H9 (cell line): ENCODE data around the gene EDAR. TPM values are rescaled to one million over a fixed set of nuclear protein-coding genes. Genes with fewer than 3 reads are reported as not detected.

ENCODE experiments used
- DNase-seq: peaks from one replicate; pipeline ENCODE4 v3.0.0-alpha.2; 2017
- H2AFZ ChIP-seq: one replicate; pipeline ENCODE4 v1.6.1; 2013; ENCODE audit warnings: mild to moderate bottlenecking, low read length, control low read depth, moderate library complexity
- H2AK5ac ChIP-seq: 2 replicates; pipeline ENCODE4 v1.6.1; 2013; ENCODE audit warnings: low read length, control low read depth, mixed read lengths; ENCODE audit not compliant: insufficient read length
- H2BK120ac ChIP-seq: one replicate; pipeline ENCODE4 v1.6.1; 2013; ENCODE audit warnings: low read depth, mild to moderate bottlenecking, low read length, control low read depth, inconsistent platforms; ENCODE audit not compliant: poor library complexity, severe bottlenecking
- H2BK12ac ChIP-seq: 2 replicates; pipeline ENCODE4 v1.6.1; 2013; ENCODE audit warnings: low read length, control low read depth, mixed read lengths, low read depth; ENCODE audit not compliant: insufficient read length
- H2BK15ac ChIP-seq: 2 replicates; pipeline ENCODE4 v1.6.1; 2013; ENCODE audit warnings: low read depth, low read length, control low read depth
- H2BK20ac ChIP-seq: one replicate; pipeline ENCODE4 v1.6.1; 2013; ENCODE audit warnings: low read depth, mild to moderate bottlenecking, low read length, control low read depth, inconsistent platforms; ENCODE audit not compliant: poor library complexity, severe bottlenecking
- H2BK5ac ChIP-seq: 2 replicates; pipeline ENCODE4 v1.6.1; 2013; ENCODE audit warnings: low read length, control low read depth, mixed read lengths; ENCODE audit not compliant: insufficient read length
- H3K14ac ChIP-seq: 2 replicates; pipeline ENCODE4 v1.6.1; 2013; ENCODE audit warnings: low read length, control low read depth; ENCODE audit not compliant: insufficient read depth
- H3K18ac ChIP-seq: 2 replicates; pipeline ENCODE4 v1.6.1; 2013; ENCODE audit warnings: low read depth, mild to moderate bottlenecking, mixed read lengths, low read length, control low read depth; ENCODE audit not compliant: insufficient read length
- H3K23ac ChIP-seq: 2 replicates; pipeline ENCODE4 v1.6.1; 2013; ENCODE audit warnings: low read length, control low read depth, mixed read lengths, low read depth; ENCODE audit not compliant: insufficient read length
- H3K23me2 ChIP-seq: 2 replicates; pipeline ENCODE4 v1.6.1; 2013; ENCODE audit warnings: low read depth, mild to moderate bottlenecking, mixed read lengths, low read length, control low read depth; ENCODE audit not compliant: insufficient read length, poor library complexity, severe bottlenecking
- H3K27ac ChIP-seq: 2 replicates; pipeline ENCODE4 v1.5.1; 2013; ENCODE audit warnings: low read length, control low read depth, mixed read lengths, low read depth; ENCODE audit not compliant: insufficient read length
- H3K27me3 ChIP-seq: 2 replicates; pipeline ENCODE4 v1.6.1; 2013; ENCODE audit warnings: low read length, control low read depth, inconsistent platforms; ENCODE audit not compliant: insufficient read depth
- H3K4ac ChIP-seq: 2 replicates; pipeline ENCODE4 v1.6.1; 2013; ENCODE audit warnings: low read depth, mild to moderate bottlenecking, control low read depth, inconsistent platforms, low read length, moderate library complexity
- H3K4me1 ChIP-seq: 2 replicates; pipeline ENCODE4 v1.6.1; 2013; ENCODE audit warnings: low read length, control low read depth, inconsistent platforms; ENCODE audit not compliant: insufficient read depth
- H3K4me2 ChIP-seq: 2 replicates; pipeline ENCODE4 v1.6.1; 2013; ENCODE audit warnings: low read length, control low read depth, mixed read lengths; ENCODE audit not compliant: insufficient read length, insufficient read depth
- H3K56ac ChIP-seq: 2 replicates; pipeline ENCODE4 v1.6.1; 2013; ENCODE audit warnings: low read depth, mild to moderate bottlenecking, mixed read lengths, low read length, control low read depth; ENCODE audit not compliant: insufficient read length
- H3K79me1 ChIP-seq: 2 replicates; pipeline ENCODE4 v1.6.1; 2013; ENCODE audit warnings: low read depth, mild to moderate bottlenecking, moderate library complexity, low read length, control low read depth, inconsistent platforms; ENCODE audit not compliant: insufficient read depth, poor library complexity, severe bottlenecking
- H3K79me2 ChIP-seq: 2 replicates; pipeline ENCODE4 v1.6.1; 2013; ENCODE audit warnings: low read length, control low read depth, inconsistent platforms; ENCODE audit not compliant: insufficient read depth
- H3K9ac ChIP-seq: 2 replicates; pipeline ENCODE4 v1.6.1; 2013; ENCODE audit warnings: low read length, control low read depth, mixed read lengths; ENCODE audit not compliant: insufficient read length; ENCODE audit errors: extremely low read depth
- H3K9me3 ChIP-seq: one replicate; pipeline ENCODE4 v1.6.1; 2013; ENCODE audit warnings: low read depth, low read length, inconsistent platforms; ENCODE audit not compliant: control insufficient read depth
- H3T11ph ChIP-seq: one replicate; pipeline ENCODE4 v1.6.1; 2013; ENCODE audit warnings: mild to moderate bottlenecking, low read length, control low read depth, inconsistent platforms
- H4K20me1 ChIP-seq: one replicate; pipeline ENCODE4 v1.6.1; 2013; ENCODE audit not compliant: control insufficient read depth, insufficient read length, insufficient read depth
- H4K5ac ChIP-seq: 2 replicates; pipeline ENCODE4 v1.6.1; 2013; ENCODE audit warnings: low read depth, mild to moderate bottlenecking, mixed read lengths, low read length, control low read depth; ENCODE audit not compliant: insufficient read length
- H4K8ac ChIP-seq: replicated peaks from 2 replicates; pipeline ENCODE4 v1.6.1; 2013; ENCODE audit warnings: low read length, control low read depth, mixed read lengths, low read depth; ENCODE audit not compliant: insufficient read length
- H4K91ac ChIP-seq: 2 replicates; pipeline ENCODE4 v1.6.1; 2013; ENCODE audit warnings: low read depth, mild to moderate bottlenecking, moderate library complexity, mixed read lengths, low read length, control low read depth; ENCODE audit not compliant: insufficient read length
- H3K27ac Mint-ChIP-seq, 3 experiments: 2 replicates in 2 of 3; 3 replicates in 1 of 3; pipeline ENCODE4 v1.8.0; 2020 to 2021; ENCODE audit warnings: mixed read lengths in 3 of 3, mild to moderate bottlenecking in 1 of 3, moderate library complexity in 1 of 3
- H3K27me3 Mint-ChIP-seq: 2 replicates; pipeline ENCODE4 v1.8.0; 2021; ENCODE audit warnings: low read depth, mild to moderate bottlenecking, moderate library complexity, mixed read lengths
- H3K36me3 Mint-ChIP-seq, 3 experiments: 2 replicates in 2 of 3; 3 replicates in 1 of 3; pipeline ENCODE4 v1.8.0; 2020 to 2021; ENCODE audit warnings: low read depth in 3 of 3, mixed read lengths in 3 of 3; ENCODE audit not compliant: insufficient read depth in 1 of 3
- H3K4me1 Mint-ChIP-seq, 2 experiments: 2 replicates each; pipeline ENCODE4 v1.8.0; 2020; ENCODE audit warnings: mixed read lengths in 2 of 2
- H3K4me3 Mint-ChIP-seq, 2 experiments: 2 replicates in 1 of 2; 3 replicates in 1 of 2; pipeline ENCODE4 v1.8.0; 2020 to 2021; ENCODE audit warnings: mild to moderate bottlenecking in 2 of 2, mixed read lengths in 2 of 2, moderate library complexity in 1 of 2
- H3K9me3 Mint-ChIP-seq, 2 experiments: 2 replicates in 1 of 2; 3 replicates in 1 of 2; pipeline ENCODE4 v1.8.0; 2020; ENCODE audit warnings: mild to moderate bottlenecking in 2 of 2, mixed read lengths in 2 of 2, moderate library complexity in 1 of 2
- WGBS: extraction: QIAGEN DNeasy Blood & Tissue Kit; methylation state at CpG from one replicate; pipeline ENCODE4 v1.1.7; 2013; ENCODE audit warnings: missing lambda C conversion rate, low lambda C conversion rate, mixed read lengths; ENCODE audit not compliant: insufficient read length; ENCODE audit errors: extremely low coverage; 5-methylcytosine and 5-hydroxymethylcytosine counted together
- total RNA-seq: library from RNA; stranded (reverse); gene quantifications from 2 replicates; pipeline ENCODE4 v1.2.1, GENCODE V29; 2021
- TF ChIP-seq, protein P1 (sequence below): fragments of 200-600 bp; sonication (generic); conservative IDR thresholded peaks from 3 replicates; pipeline ENCODE4 v1.8.0; 2021; ENCODE audit warnings: antibody characterized with exemption, mild to moderate bottlenecking

The EDAR gene
- total RNA-seq, 1 experiment from 2014 or later = not detected

GRCh38 chr2:108911401-108911800, 77.6 kb downstream of the EDAR start:
- H4K8ac ChIP-seq = no peak overlapping the region
- no peak overlapping the region for H3T11ph ChIP-seq
- H3K9me3 ChIP-seq = no peaks in the 10 kb centered on the region

More at GRCh38 chr2:108911401-108911800, 77.6 kb downstream of the EDAR start:
- no peak overlapping the region for H2BK15ac ChIP-seq
- H3K27me3 Mint-ChIP-seq = peaks cover 2% of the 10 kb centered on the region; the same call in 1 of the 2 replicates
- H3K4ac ChIP-seq = no peak overlapping the region
- no peak overlapping the region for H3K4me3 Mint-ChIP-seq
- no peak overlapping the region for H3K9ac ChIP-seq
- DNase-seq = no peak
- no peaks in the 10 kb centered on the region for H3K23me2 ChIP-seq
- no peaks in the 10 kb centered on the region for H4K20me1 ChIP-seq
- no peak overlapping the region for H3K56ac ChIP-seq
- H3K18ac ChIP-seq = no peak overlapping the region
- no peak overlapping the region for H2BK12ac ChIP-seq
- H4K5ac ChIP-seq = no peak overlapping the region
- no peaks in the 10 kb centered on the region for H3K4me1 Mint-ChIP-seq
- no CpG with 5 or more reads among the region's 5 CpGs for WGBS
- no peaks in the 10 kb centered on the region for H3K36me3 Mint-ChIP-seq
- H3K23ac ChIP-seq = no peak overlapping the region
- H4K91ac ChIP-seq = no peak overlapping the region
- no peaks in the 10 kb centered on the region for H3K79me1 ChIP-seq
- no peak overlapping the region for H3K27ac ChIP-seq
- no peaks in the 10 kb centered on the region for H3K9me3 Mint-ChIP-seq
- no peak overlapping the region; a peak in 1 of 7 replicates for H3K27ac Mint-ChIP-seq
- no peaks in the 10 kb centered on the region for H3K4me1 ChIP-seq
- H2AFZ ChIP-seq = no peak overlapping the region
- H3K27me3 ChIP-seq = no peaks in the 10 kb centered on the region
- H2AK5ac ChIP-seq = no peak overlapping the region
- no peak overlapping the region for H2BK5ac ChIP-seq
- H2BK20ac ChIP-seq = no peak overlapping the region
- H3K79me2 ChIP-seq = no peaks in the 10 kb centered on the region
- no peak overlapping the region for H3K14ac ChIP-seq
- no peak overlapping the region for H3K4me2 ChIP-seq
- no peak overlapping the region for H2BK120ac ChIP-seq
- TF ChIP-seq, protein P1, sequence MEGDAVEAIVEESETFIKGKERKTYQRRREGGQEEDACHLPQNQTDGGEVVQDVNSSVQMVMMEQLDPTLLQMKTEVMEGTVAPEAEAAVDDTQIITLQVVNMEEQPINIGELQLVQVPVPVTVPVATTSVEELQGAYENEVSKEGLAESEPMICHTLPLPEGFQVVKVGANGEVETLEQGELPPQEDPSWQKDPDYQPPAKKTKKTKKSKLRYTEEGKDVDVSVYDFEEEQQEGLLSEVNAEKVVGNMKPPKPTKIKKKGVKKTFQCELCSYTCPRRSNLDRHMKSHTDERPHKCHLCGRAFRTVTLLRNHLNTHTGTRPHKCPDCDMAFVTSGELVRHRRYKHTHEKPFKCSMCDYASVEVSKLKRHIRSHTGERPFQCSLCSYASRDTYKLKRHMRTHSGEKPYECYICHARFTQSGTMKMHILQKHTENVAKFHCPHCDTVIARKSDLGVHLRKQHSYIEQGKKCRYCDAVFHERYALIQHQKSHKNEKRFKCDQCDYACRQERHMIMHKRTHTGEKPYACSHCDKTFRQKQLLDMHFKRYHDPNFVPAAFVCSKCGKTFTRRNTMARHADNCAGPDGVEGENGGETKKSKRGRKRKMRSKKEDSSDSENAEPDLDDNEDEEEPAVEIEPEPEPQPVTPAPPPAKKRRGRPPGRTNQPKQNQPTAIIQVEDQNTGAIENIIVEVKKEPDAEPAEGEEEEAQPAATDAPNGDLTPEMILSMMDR = no peak
